Kidney (tissue), 14 donors: ENCODE data around the gene SLC25A26. TPM values are rescaled to one million over a fixed set of nuclear protein-coding genes. Genes with fewer than 3 reads are reported as not detected.
"Not testable (repeated sequence)": the region's sequence is repeated elsewhere in the genome, so short reads cannot be mapped to it uniquely, and the experiment has no call there.

ENCODE experiments used
- DNase-seq, 5 donors: peaks; one replicate each; pipeline ENCODE4 v3.0.0-alpha.2; 2013 to 2020
- FAIRE-seq: peaks from 2 replicates; lab custom pipeline; 2012; peaks lifted over from hg19 to GRCh38; lab: Jason Lieb, UNC
- H3K27ac ChIP-seq, 2 donors: one replicate each; pipeline ENCODE4 v1.7.0; 2013; ENCODE audit warnings: low read depth in 2 of 2, low read length in 2 of 2, inconsistent platforms in 1 of 2
- H3K27me3 ChIP-seq: one replicate; pipeline ENCODE4 v1.7.1; 2013; ENCODE audit warnings: low read length, inconsistent platforms; ENCODE audit not compliant: control insufficient read depth, insufficient read depth
- H3K36me3 ChIP-seq, 3 donors: one replicate each; pipeline versions ENCODE4 v1.7.0 to v1.7.1; 2013; ENCODE audit warnings: low read length in 3 of 3, control low read depth in 1 of 3, inconsistent platforms in 1 of 3; ENCODE audit not compliant: insufficient read depth in 3 of 3, control insufficient read depth in 2 of 3
- H3K4me1 ChIP-seq, 3 donors: one replicate each; pipeline versions ENCODE4 v1.7.0 to v1.7.1; 2013; ENCODE audit warnings: low read length in 3 of 3, inconsistent platforms in 1 of 3, low read depth in 1 of 3; ENCODE audit not compliant: control insufficient read depth in 2 of 3, insufficient read depth in 2 of 3
- H3K4me3 ChIP-seq, 3 donors: one replicate each; pipeline versions ENCODE4 v1.7.0 to v1.8.1; 2013; ENCODE audit warnings: low read length in 3 of 3, control low read depth in 1 of 3, inconsistent platforms in 1 of 3
- H3K9ac ChIP-seq, 3 donors: one replicate each; pipeline versions ENCODE4 v1.7.0 to v1.7.1; 2013; ENCODE audit warnings: low read length in 3 of 3, control low read depth in 1 of 3, inconsistent platforms in 1 of 3
- H3K9me3 ChIP-seq, 3 donors: one replicate each; pipeline versions ENCODE4 v1.7.0 to v1.7.1; 2013; ENCODE audit warnings: low read length in 3 of 3, control low read depth in 1 of 3, inconsistent platforms in 1 of 3; ENCODE audit not compliant: control insufficient read depth in 2 of 3, insufficient read depth in 1 of 3
- intact Hi-C: fragments of 100-400 bp; cut with DNase I; formaldehyde crosslinking; loops from one replicate; pipeline ENCODE4 v1.11.1; 2022
- polyA plus RNA-seq: library from polyadenylated mRNA; stranded (reverse); fragments of 350-450 nt; fragmentation: Illumina TruSeq; extraction: RNeasy Lipid Tissue Mini Kit (QIAGEN cat#74804); gene quantifications from one replicate; pipeline ENCODE4 v1.2.3, GENCODE V29; 2014; ENCODE audit warnings: low read depth, low replicate concordance; ENCODE audit not compliant: insufficient read depth
- total RNA-seq: library from RNA; stranded (reverse); fragmentation: NEBNext Ultra II Directional; extraction: Animal tissue kit (Norgen Biotek cat#: 25700); gene quantifications from one replicate; pipeline ENCODE4 v1.2.1, GENCODE V29; 2021
- TF ChIP-seq, protein P1 (sequence below): IDR thresholded peaks from 3 replicates; pipeline ENCODE4 v1.5.1; 2012; ENCODE audit warnings: mild to moderate bottlenecking, moderate library complexity, borderline replicate concordance; ENCODE audit not compliant: insufficient read depth; ENCODE audit errors: extremely low read depth
- donor health status: control.
- donor health status: control.
- donor health status: control.
- donor health status: control.
- donor health status: control.
- donor health status: DM: yes; HTN: yes; CAD: no.
- donor health status: Normal renal cell carcinoma (clear cell type).

The SLC25A26 gene
- total and polyA plus RNA-seq, 2 donors from 2014 or later, result 23.9 to 25.4 TPM

DNA sequence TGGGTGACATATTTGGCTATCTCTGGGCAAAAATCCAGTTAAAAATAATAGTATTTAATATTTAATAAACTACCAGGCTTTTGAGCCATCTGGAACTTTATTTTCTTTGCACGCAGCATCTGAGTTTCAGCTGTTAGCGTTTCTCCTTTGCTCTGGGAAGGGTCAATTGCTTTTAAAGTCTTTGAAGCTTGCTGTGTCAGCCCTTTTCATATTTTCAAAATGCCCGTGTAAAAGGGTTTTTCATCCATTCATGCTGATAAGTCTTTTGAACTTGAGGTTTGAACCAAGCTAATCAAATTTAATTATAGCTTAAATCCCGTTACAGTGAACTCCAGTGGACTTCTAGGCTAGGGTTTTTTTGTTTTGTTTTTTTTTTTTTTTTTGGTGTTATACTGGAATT, 79.1 kb downstream of the SLC25A26 start:
- H3K4me3 ChIP-seq, result peak overlapping the region in 2 of 3 donors; percentile 49 to 55
- H3K9ac ChIP-seq, result no peak overlapping the region
- DNase-seq (peak in 1 of 5 donors; percentile 31), FAIRE-seq (no peak)
- H3K27me3 ChIP-seq, result no peaks in the 10 kb centered on the region
- H3K36me3 ChIP-seq, result no peaks in the 10 kb centered on the region
- TF ChIP-seq, protein P1, sequence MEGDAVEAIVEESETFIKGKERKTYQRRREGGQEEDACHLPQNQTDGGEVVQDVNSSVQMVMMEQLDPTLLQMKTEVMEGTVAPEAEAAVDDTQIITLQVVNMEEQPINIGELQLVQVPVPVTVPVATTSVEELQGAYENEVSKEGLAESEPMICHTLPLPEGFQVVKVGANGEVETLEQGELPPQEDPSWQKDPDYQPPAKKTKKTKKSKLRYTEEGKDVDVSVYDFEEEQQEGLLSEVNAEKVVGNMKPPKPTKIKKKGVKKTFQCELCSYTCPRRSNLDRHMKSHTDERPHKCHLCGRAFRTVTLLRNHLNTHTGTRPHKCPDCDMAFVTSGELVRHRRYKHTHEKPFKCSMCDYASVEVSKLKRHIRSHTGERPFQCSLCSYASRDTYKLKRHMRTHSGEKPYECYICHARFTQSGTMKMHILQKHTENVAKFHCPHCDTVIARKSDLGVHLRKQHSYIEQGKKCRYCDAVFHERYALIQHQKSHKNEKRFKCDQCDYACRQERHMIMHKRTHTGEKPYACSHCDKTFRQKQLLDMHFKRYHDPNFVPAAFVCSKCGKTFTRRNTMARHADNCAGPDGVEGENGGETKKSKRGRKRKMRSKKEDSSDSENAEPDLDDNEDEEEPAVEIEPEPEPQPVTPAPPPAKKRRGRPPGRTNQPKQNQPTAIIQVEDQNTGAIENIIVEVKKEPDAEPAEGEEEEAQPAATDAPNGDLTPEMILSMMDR, result no peak
- H3K9me3 ChIP-seq, result no peaks in the 10 kb centered on the region
- intact Hi-C loops, result no loop called here
- peaks cover 0 to 6% (median 0%) of the 10 kb centered on the region in 3 donors for H3K4me1 ChIP-seq
- no peak overlapping the region for H3K27ac ChIP-seq

DNA sequence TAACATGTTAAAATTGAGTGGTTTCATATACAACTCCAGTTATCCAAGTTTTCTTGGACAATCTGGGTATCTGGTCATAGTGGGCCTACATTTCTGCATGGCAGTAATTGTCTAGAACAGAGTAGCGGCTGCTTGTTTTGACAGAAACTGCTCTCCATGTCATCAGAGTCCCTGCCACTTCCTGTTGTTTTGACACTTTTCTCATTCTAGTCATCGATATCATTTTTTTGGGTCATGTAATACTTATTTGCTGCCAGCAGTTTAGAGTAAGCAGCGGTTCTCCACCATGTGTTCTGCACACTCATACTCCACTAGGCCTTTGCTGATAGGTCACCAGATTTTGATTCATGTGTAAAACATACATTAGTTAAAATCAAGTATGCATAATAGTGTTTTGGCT, 81.5 kb downstream of the SLC25A26 start:
- TF ChIP-seq, protein P1, result no peak
- Histone ChIP-seq H3K27ac (no peak overlapping the region), H3K36me3 (no peaks in the 10 kb centered on the region), H3K9me3 (no peaks in the 10 kb centered on the region), H3K9ac (no peak overlapping the region), H3K27me3 (no peaks in the 10 kb centered on the region), H3K4me1 (peaks cover 0 to 6% (median 0%) of the 10 kb centered on the region in 3 donors), H3K4me3 (no peak overlapping the region)
- intact Hi-C loops, result no loop called here
- FAIRE-seq (no peak), DNase-seq (no peak)

DNA sequence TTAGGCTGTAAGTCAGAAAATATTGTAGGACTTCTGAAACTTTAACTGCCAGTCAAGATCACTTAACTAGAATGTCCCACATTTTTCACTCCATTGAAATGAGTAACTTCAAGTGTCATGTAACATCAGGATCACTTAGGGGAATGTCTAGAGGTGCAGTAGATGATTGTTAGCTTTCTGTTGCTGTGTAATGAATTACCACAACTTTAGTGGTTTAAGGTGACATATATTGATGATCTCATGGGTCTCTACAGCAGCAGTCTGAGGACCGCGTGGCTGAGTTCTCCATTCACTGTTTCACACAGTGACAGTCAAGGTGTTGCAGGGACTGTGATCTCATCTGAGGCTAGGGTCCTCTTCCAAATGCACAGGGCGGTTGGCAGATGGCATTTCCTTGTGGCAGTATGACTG, 82.7 kb downstream of the SLC25A26 start:
- intact Hi-C loops, result no loop called here
- Histone ChIP-seq H3K27ac (no peak overlapping the region), H3K4me3 (no peak overlapping the region), H3K36me3 (no peaks in the 10 kb centered on the region), H3K27me3 (no peaks in the 10 kb centered on the region), H3K9ac (no peak overlapping the region), H3K4me1 (peaks cover 0 to 6% (median 0%) of the 10 kb centered on the region in 3 donors), H3K9me3 (no peaks in the 10 kb centered on the region)
- DNase-seq (peak in 1 of 5 donors; percentile 27), FAIRE-seq (no peak)
- TF ChIP-seq, protein P1, result no peak

DNA sequence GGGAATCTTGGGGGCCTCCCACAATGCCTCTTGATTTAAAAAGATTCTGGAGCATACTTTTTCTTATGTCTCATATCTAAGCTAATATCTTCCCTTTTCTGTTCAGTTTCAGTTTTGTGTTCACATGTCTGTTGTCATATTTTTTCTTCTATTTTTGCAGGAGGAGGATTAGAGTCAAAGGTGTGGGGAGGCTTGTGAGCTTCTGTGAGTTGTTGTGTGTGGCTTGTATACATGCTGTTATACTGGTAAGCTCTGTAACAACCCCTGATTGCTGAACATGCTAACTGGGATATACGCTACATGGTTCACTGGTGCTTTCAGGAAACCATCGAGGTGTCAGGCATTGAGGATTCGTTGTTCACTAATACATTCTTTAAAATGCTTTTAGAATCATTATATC, 83.5 kb downstream of the SLC25A26 start:
- Histone ChIP-seq H3K27ac (no peak overlapping the region), H3K4me3 (no peak overlapping the region), H3K9me3 (no peaks in the 10 kb centered on the region), H3K27me3 (no peaks in the 10 kb centered on the region), H3K4me1 (peaks cover 0 to 6% (median 0%) of the 10 kb centered on the region in 3 donors), H3K9ac (no peak overlapping the region), H3K36me3 (no peaks in the 10 kb centered on the region)
- FAIRE-seq (no peak), DNase-seq (no peak)
- intact Hi-C loops, result no loop called here
- TF ChIP-seq, protein P1, result no peak

DNA sequence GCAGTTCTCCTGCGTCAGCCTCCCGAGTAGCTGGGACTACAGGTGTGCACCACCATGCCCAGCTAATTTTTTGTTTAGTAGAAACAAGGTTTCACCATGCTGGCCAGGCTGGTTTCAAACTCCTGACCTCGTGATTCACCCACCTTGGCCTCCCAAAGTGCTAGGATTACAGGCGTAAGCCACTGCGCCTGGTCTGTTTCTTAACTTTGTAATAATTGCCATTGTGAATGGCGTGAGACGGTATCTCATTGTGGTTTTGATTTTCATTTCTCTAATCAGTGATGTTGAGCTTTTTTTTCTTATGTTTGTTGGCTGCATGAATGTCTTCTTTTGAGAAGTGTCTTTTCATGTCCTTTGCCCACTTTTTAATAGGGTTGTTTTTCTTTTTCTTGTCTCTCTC, 85.3 kb downstream of the SLC25A26 start:
- H3K27me3 ChIP-seq, H3K4me3 ChIP-seq, H3K4me1 ChIP-seq, H3K9ac ChIP-seq, DNase-seq, FAIRE-seq, H3K9me3 ChIP-seq, intact Hi-C loops, H3K36me3 ChIP-seq, H3K27ac ChIP-seq: not testable (repeated sequence)
